H1 (cell line): Measurements from ENCODE around the gene EYA4. TPM values are rescaled to one million over a fixed set of nuclear protein-coding genes. Genes with fewer than 3 reads are reported as not detected.

ENCODE experiments used
- BCL11A ChIP-seq, 2 experiments: IDR thresholded peaks; one replicate each; pipeline ENCODE4 v1.6.1; 2011; ENCODE audit warnings: low read depth in 2 of 2, low read length in 2 of 2, mild to moderate bottlenecking in 2 of 2
- PHF8 ChIP-seq: fragments of 200-600 bp; sonication (generic); conservative IDR thresholded peaks from 2 replicates; pipeline ENCODE4 v1.7.1; 2012; ENCODE audit warnings: low read depth, mild to moderate bottlenecking, inconsistent platforms, low read length, moderate library complexity
- RBBP5 ChIP-seq: IDR thresholded peaks from 2 replicates; pipeline ENCODE4 v1.7.1; 2012; ENCODE audit warnings: low read depth, mild to moderate bottlenecking, inconsistent platforms, low read length, moderate library complexity, borderline replicate concordance
- SAP30 ChIP-seq: fragments of 300-600 bp; sonication (generic); IDR thresholded peaks from 2 replicates; pipeline ENCODE4 v1.7.1; 2012; ENCODE audit warnings: low read length, moderate library complexity, mild to moderate bottlenecking, inconsistent platforms; ENCODE audit not compliant: insufficient read depth, insufficient replicate concordance
- SP1 ChIP-seq: IDR thresholded peaks from 2 replicates; pipeline ENCODE4 v1.6.1; 2011; ENCODE audit warnings: low read depth, low read length
- polyA plus RNA-seq, 7 experiments: library from polyadenylated mRNA; depleted of rRNA in 3 of 7; stranded (reverse) in 5 of 7; unstranded in 2 of 7; fragments of >200 nt in 5 of 7; fragments of 200-250 nt in 2 of 7; gene quantifications; 1 replicate in 5 of 7; 2 replicates in 1 of 7; 4 replicates in 1 of 7; pipeline versions ENCODE4 v1.2.1 to v1.2.3, GENCODE V29; 2011 to 2013; ENCODE audit warnings: missing spikeins in 2 of 7, mixed read lengths in 2 of 7
- total RNA-seq: library from RNA; stranded (reverse); fragmentation: NEBNext Ultra II Directional; extraction: Animal tissue kit (Norgen Biotek cat#: 25700); gene quantifications from 2 replicates; pipeline ENCODE4 v1.2.1, GENCODE V29; 2021
- TF ChIP-seq, protein P1 (sequence below): IDR thresholded peaks from 2 replicates; pipeline ENCODE4 v1.6.1; 2012; ENCODE audit warnings: inconsistent platforms

EYA4 gene
- total and polyA plus RNA-seq, 2 of the 8 experiments (the other 6 are each of a cell fraction or from before 2014, with no cell fraction given) = 0.06 to 0.17 TPM

DNA sequence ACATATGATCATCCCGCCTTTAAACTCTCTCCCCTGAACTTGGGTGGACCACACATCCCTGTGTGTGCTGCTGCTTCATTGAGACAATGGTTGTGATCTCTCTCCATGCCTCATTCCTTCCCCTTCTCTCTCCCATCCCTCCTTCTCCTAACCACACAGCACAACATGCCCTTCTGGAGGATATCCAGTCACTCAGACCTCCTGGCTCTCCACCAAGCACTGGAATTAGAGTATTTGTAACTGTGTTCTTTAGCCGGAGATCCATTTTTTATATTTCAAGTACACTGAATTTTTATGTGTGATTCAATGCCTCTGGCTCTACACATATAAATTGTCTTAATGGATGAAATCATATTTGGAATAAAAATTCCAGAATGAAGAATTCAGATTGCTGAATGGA lies 287.4 kb downstream of the EYA4 start (continued):
- TF ChIP-seq SAP30 (no peak), RBBP5 (no peak), PHF8 (no peak), SP1 (no peak), BCL11A (IDR thresholded peaks at IDR 0.05; ENCODE audit: low read depth in 2 of 2, low read length in 2 of 2) (no peak)
- TF ChIP-seq, protein P1, sequence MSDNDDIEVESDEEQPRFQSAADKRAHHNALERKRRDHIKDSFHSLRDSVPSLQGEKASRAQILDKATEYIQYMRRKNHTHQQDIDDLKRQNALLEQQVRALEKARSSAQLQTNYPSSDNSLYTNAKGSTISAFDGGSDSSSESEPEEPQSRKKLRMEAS = no peak
